HepG2 (cell line): ENCODE results near the gene KIF6. TPM values are rescaled to one million over a fixed set of nuclear protein-coding genes. Genes with fewer than 3 reads are reported as not detected.

ENCODE experiments used
- ATAC-seq: fragments of 200-7000 bp; cut with Tn5 transposase; 3 replicates; pipeline ENCODE4 v1.9.1; 2020; ENCODE audit warnings: mild to moderate bottlenecking, moderate library complexity
- BruUV-seq: library from RNA; stranded (reverse); fragments of 400-500 nt; replicated peaks from 2 replicates; lab custom pipeline; 2021; lab: Mats Ljungman, UMichigan
- CTCF ChIA-PET: fragments of 300-600 bp; formaldehyde crosslinking; extraction: SDS; loops from one replicate; lab custom pipeline; 2021; ENCODE audit warnings: low total read pairs, inconsistent platforms, low intra/inter-chr PET ratio; lab: Yijun Ruan, JAX
- POLR2A ChIA-PET: fragments of 350-600 bp; sonication (Branson Sonifier 250); formaldehyde crosslinking; loops from one replicate; lab custom pipeline; 2020; ENCODE audit warnings: antibody characterized with exemption, inconsistent platforms; lab: Yijun Ruan, JAX
- DNase-seq: peaks from one replicate; pipeline ENCODE4 v3.0.0-alpha.2; 2015; ENCODE audit warnings: low spot score
- FAIRE-seq: peaks from 3 replicates; lab custom pipeline; 2011; peaks lifted over from hg19 to GRCh38; lab: Jason Lieb, UNC
- H2AFZ ChIP-seq: one replicate; pipeline ENCODE4 v1.6.1; 2011; ENCODE audit warnings: low read length, inconsistent platforms
- H3K27ac ChIP-seq: fragments of 300-600 bp; 3 replicates; pipeline ENCODE4 v1.8.0; 2011; ENCODE audit warnings: mixed run types, mild to moderate bottlenecking, mixed read lengths, low read length, inconsistent platforms; ENCODE audit not compliant: insufficient read depth; ENCODE audit errors: extremely low read length
- H3K27me3 ChIP-seq, 2 experiments: fragments of 200-600 bp in 1 of 2; 2 replicates in 1 of 2; 3 replicates in 1 of 2; pipeline versions ENCODE4 v1.6.0 to v1.8.0; 2011; ENCODE audit warnings: low read length in 2 of 2, mild to moderate bottlenecking in 2 of 2, moderate library complexity in 2 of 2, inconsistent platforms in 1 of 2; ENCODE audit not compliant: insufficient read depth in 2 of 2, control insufficient read depth in 1 of 2
- H3K36me3 ChIP-seq, 2 experiments: fragments of 200-600 bp in 1 of 2; replicated peaks in 1 of 2; 2 replicates in 1 of 2; 3 replicates in 1 of 2; pipeline versions ENCODE4 v1.5.1 to v1.8.0; 2011; ENCODE audit warnings: low read length in 2 of 2, inconsistent platforms in 1 of 2; ENCODE audit not compliant: insufficient read depth in 2 of 2, control insufficient read depth in 1 of 2
- H3K4me1 ChIP-seq: 2 replicates; pipeline ENCODE4 v1.5.1; 2012; ENCODE audit warnings: low read length, inconsistent platforms; ENCODE audit not compliant: insufficient read depth
- H3K4me2 ChIP-seq: 2 replicates; pipeline ENCODE4 v1.6.0; 2011; ENCODE audit warnings: low read depth, low read length, inconsistent platforms
- H3K4me3 ChIP-seq, 3 experiments: fragments of 200-600 bp in 1 of 3; sonication (generic), shearing (Covaris generic) in 1 of 3; replicated peaks in 1 of 3; 2 replicates each; pipeline ENCODE4 v1.5.1; 2011 to 2016; ENCODE audit warnings: low read length in 3 of 3, inconsistent platforms in 2 of 3, low read depth in 2 of 3, mild to moderate bottlenecking in 2 of 3, control low read depth in 1 of 3, mixed read lengths in 1 of 3; ENCODE audit not compliant: insufficient read depth in 1 of 3
- H3K79me2 ChIP-seq: one replicate; pipeline ENCODE4 v1.6.1; 2011; ENCODE audit warnings: low read length, inconsistent platforms; ENCODE audit not compliant: insufficient read depth
- H3K9ac ChIP-seq: 2 replicates; pipeline ENCODE4 v1.6.0; 2011; ENCODE audit warnings: mild to moderate bottlenecking, low read depth, low read length, inconsistent platforms; ENCODE audit not compliant: insufficient read depth
- H3K9me3 ChIP-seq: 2 replicates; pipeline ENCODE4 v1.5.1; 2012; ENCODE audit warnings: mild to moderate bottlenecking, low read length
- H4K20me1 ChIP-seq: 2 replicates; pipeline ENCODE4 v1.6.0; 2011; ENCODE audit warnings: inconsistent platforms, mild to moderate bottlenecking, low read length, moderate library complexity; ENCODE audit not compliant: insufficient read depth
- HNRNPK ChIP-seq: fragments of 200-400 bp; formaldehyde crosslinking; IDR thresholded peaks from 2 replicates; pipeline ENCODE4 v1.6.1; 2018; ENCODE audit warnings: low read length, low read depth, moderate library complexity, mild to moderate bottlenecking; ENCODE audit not compliant: poor library complexity, severe bottlenecking
- MTA3 ChIP-seq: sonication (generic); formaldehyde crosslinking; IDR thresholded peaks from 2 replicates; pipeline ENCODE4 v1.4.0; 2020; ENCODE audit warnings: missing genetic modification reagents
- PBX3 ChIP-seq: sonication (generic); formaldehyde crosslinking; IDR thresholded peaks from 2 replicates; pipeline ENCODE4 v1.8.1; 2023; ENCODE audit warnings: missing genetic modification reagents, inconsistent platforms, borderline replicate concordance
- RNF219 ChIP-seq: sonication (generic); formaldehyde crosslinking; IDR thresholded peaks from 2 replicates; pipeline ENCODE4 v1.5.0; 2020; ENCODE audit warnings: mild to moderate bottlenecking, missing genetic modification reagents
- SKIL ChIP-seq: sonication (generic); formaldehyde crosslinking; IDR thresholded peaks from 2 replicates; pipeline ENCODE4 v1.8.0; 2022; ENCODE audit warnings: missing genetic modification reagents, mild to moderate bottlenecking, moderate library complexity, borderline replicate concordance
- STAG1 ChIP-seq: sonication (generic); formaldehyde crosslinking; IDR thresholded peaks from 2 replicates; pipeline ENCODE4 v1.4.0; 2020; ENCODE audit warnings: missing genetic modification reagents
- XRCC5 ChIP-seq: fragments of 200-400 bp; formaldehyde crosslinking; optimal IDR thresholded peaks from 2 replicates; pipeline ENCODE3; 2017; ENCODE audit warnings: mild to moderate bottlenecking, low read length
- WGBS: methylation state at CpG from one replicate; pipeline ENCODE4 v1.1.6; 2017; ENCODE audit warnings: low lambda C conversion rate; 5-methylcytosine and 5-hydroxymethylcytosine counted together
- in situ Hi-C: cut with HindIII; loops from 2 replicates; pipeline ENCODE4 v1.10.0; 2017; ENCODE audit warnings: low pct_unique_long_range_greater_than_20kb; ENCODE audit not compliant: extremely low pct_ligation_motif_present
- intact Hi-C: fragments of 100-400 bp; cut with micrococcal nuclease; formaldehyde crosslinking; loops from one replicate; pipeline ENCODE4 v1.10.0; 2022; ENCODE audit not compliant: unreplicated experiment
- polyA plus RNA-seq, 8 experiments: library from polyadenylated mRNA; depleted of rRNA in 3 of 8; stranded (reverse) in 7 of 8; unstranded in 1 of 8; fragments of >200 nt; fragmentation: Illumina TruSeq in 4 of 8; extraction: Trizol in 4 of 8; gene quantifications; 2 replicates each; pipeline versions ENCODE4 v1.2.1 to v1.2.3, GENCODE V29; 2011 to 2016; ENCODE audit warnings: low read depth in 4 of 8, missing spikeins in 1 of 8, mixed read lengths in 1 of 8; ENCODE audit not compliant: insufficient read depth in 1 of 8
- total RNA-seq, 5 experiments: library from RNA; depleted of rRNA; stranded (reverse); fragments of >200 nt; fragmentation: Illumina TruSeq; extraction: Trizol; gene quantifications; 2 replicates each; pipeline ENCODE4 v1.2.3, GENCODE V29; 2016; ENCODE audit warnings: low read depth in 1 of 5
- TF ChIP-seq, protein P1 (sequence below): sonication (generic); formaldehyde crosslinking; IDR thresholded peaks from 2 replicates; pipeline ENCODE4 v1.8.0; 2022; ENCODE audit warnings: missing genetic modification reagents, low read depth, mild to moderate bottlenecking, borderline replicate concordance

KIF6 gene
- total and polyA plus RNA-seq, 2 of the 13 experiments (the other 11 are each of a cell fraction or from before 2014, with no cell fraction given) = 0.04 to 0.27 TPM

GRCh38 chr6:39309942-39310531, 415.2 kb downstream of the KIF6 start (continued):
- TF ChIP-seq PBX3 (CRISPR knock-in tag) = no peak
- TF ChIP-seq, protein P1, sequence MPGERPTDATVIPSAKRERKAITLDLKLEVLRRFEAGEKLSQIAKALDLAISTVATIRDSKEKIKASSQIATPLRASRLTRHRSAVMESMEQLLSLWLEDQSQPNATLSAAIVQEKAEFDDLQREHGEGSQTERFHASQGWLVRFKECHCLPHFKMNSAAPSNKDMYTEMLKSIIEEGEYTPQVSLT (CRISPR knock-in tag) = no peak
- peak; percentile 96 for TF ChIP-seq STAG1 (CRISPR knock-in tag)
- TF ChIP-seq MTA3 = no peak
- peak; percentile 77 for TF ChIP-seq XRCC5
- TF ChIP-seq HNRNPK = no peak
- TF ChIP-seq RNF219 (CRISPR knock-in tag) = no peak

GRCh38 chr6:39307462-39307861, 417.7 kb downstream of the KIF6 start:
- Histone ChIP-seq H3K4me1 (no peaks in the 10 kb centered on the region), H3K27ac (no peak overlapping the region), H3K36me3 (no peaks in the 10 kb centered on the region), H3K9ac (no peak overlapping the region), H3K4me3 (no peak overlapping the region), H3K4me2 (no peak overlapping the region), H3K79me2 (no peaks in the 10 kb centered on the region), H2AFZ (no peak overlapping the region), H3K27me3 (peaks cover 0 to 12% of the 10 kb centered on the region in 2 experiments; a peak in 2 of 5 replicates), H4K20me1 (peaks cover 5% of the 10 kb centered on the region; the same call in 1 of the 2 replicates), H3K9me3 (no peaks in the 10 kb centered on the region)
- intact Hi-C loops = no loop called here
- in situ Hi-C loops = loop anchor here (10.0 kb wide), 1 partner anchor 303 kb away; no protein-coding TSS in a partner anchor
- ATAC-seq = no peak
- 2% methylated on average over 3 of the region's 3 CpGs for WGBS
- ChIA-PET POLR2A (no interaction called here), CTCF (interaction anchor here (3.1 kb wide), 1 partner anchor 141 kb away, joined by 28 read pairs; no protein-coding TSS in a partner anchor)
- DNase-seq = no peak
- no peak for TF ChIP-seq SKIL
- BruUV-seq = no TSS peak
- FAIRE-seq = no peak
